Measurements from ENCODE around the gene PTGIR. TPM values are rescaled to one million over a fixed set of nuclear protein-coding genes. Genes with fewer than 3 reads are reported as not detected.

The PTGIR gene
- total and polyA plus RNA-seq, 2 experiments from 2014 or later = 21.1 TPM

- in situ Hi-C loops (cut with MboI) = no loop called here
Measured at GRCh38 chr19:46600384-46601317, 24.2 kb downstream of the PTGIR start.

GRCh38 chr19:46599716-46600373 is 25.0 kb downstream of the PTGIR start:
- peaks cover 21% of the 10 kb centered on the region for H3K4me1 ChIP-seq (ENCODE audit: insufficient read depth)
- H3K4me2 ChIP-seq (ENCODE audit: unreplicated experiment) = peak overlapping the region; percentile 80
- H3K27me3 ChIP-seq (replicated peaks; ENCODE audit: insufficient read depth) = no peaks in the 10 kb centered on the region
- H3K79me2 ChIP-seq (ENCODE audit: insufficient read depth) = peaks cover 36% of the 10 kb centered on the region
- H3K9ac ChIP-seq = peak overlapping the region; percentile 90
- no peaks in the 10 kb centered on the region for H3K36me3 ChIP-seq (ENCODE audit: low read depth)
- H3K4me3 ChIP-seq = peak overlapping the region; percentile 100
- no peaks in the 10 kb centered on the region for H3K9me3 ChIP-seq (ENCODE audit: low read depth)
- peak overlapping the region; percentile 89 for H2AFZ ChIP-seq
- TF ChIP-seq EZH2 (IDR thresholded peaks at IDR 0.05; ENCODE audit: insufficient read depth, poor library complexity, severe bottlenecking) (no peak), EZH2phosphoT487 (IDR thresholded peaks at IDR 0.05; ENCODE audit: insufficient read depth, low read depth) (no peak)
- no peaks in the 10 kb centered on the region; the same call in 1 of the 2 replicates for H4K20me1 ChIP-seq (ENCODE audit: insufficient read depth)
- H3F3A ChIP-seq (ENCODE audit: insufficient read depth) = no peaks in the 10 kb centered on the region
- H3K9me2 ChIP-seq (ENCODE audit: insufficient read depth) = no peaks in the 10 kb centered on the region
- peak overlapping the region; percentile 92 for H3K27ac ChIP-seq
- WGBS, 2 experiments (ENCODE audit: low coverage in 1 of 2, low lambda C conversion rate in 2 of 2, missing lambda C conversion rate in 2 of 2) = 50% methylated on average over 9 of the region's 9 CpGs
- DNase-seq = no peak
- in situ Hi-C loops (cut with MboI) = no loop called here

More at GRCh38 chr19:46600384-46601317, 24.2 kb downstream of the PTGIR start:
- no peaks in the 10 kb centered on the region for H3K9me2 ChIP-seq (ENCODE audit: insufficient read depth)
- H3K9ac ChIP-seq = peak overlapping the region; percentile 90
- H3K9me3 ChIP-seq (ENCODE audit: low read depth) = no peaks in the 10 kb centered on the region
- H3K36me3 ChIP-seq (ENCODE audit: low read depth) = no peaks in the 10 kb centered on the region
- peaks cover 44% of the 10 kb centered on the region for H3K79me2 ChIP-seq (ENCODE audit: insufficient read depth)
- no peak for TF ChIP-seq EZH2 (IDR thresholded peaks at IDR 0.05; ENCODE audit: insufficient read depth, poor library complexity, severe bottlenecking)
- peaks cover 21% of the 10 kb centered on the region for H3K4me1 ChIP-seq (ENCODE audit: insufficient read depth)
- peak; percentile 97 for DNase-seq
- peak overlapping the region; percentile 89 for H2AFZ ChIP-seq
- H3K4me2 ChIP-seq (ENCODE audit: unreplicated experiment) = peak overlapping the region; percentile 80
- 1% methylated on average over 60 to 88 of the region's 93 CpGs for WGBS, 2 experiments (ENCODE audit: low coverage in 1 of 2, low lambda C conversion rate in 2 of 2, missing lambda C conversion rate in 2 of 2)
- H4K20me1 ChIP-seq (ENCODE audit: insufficient read depth) = no peaks in the 10 kb centered on the region; the same call in 1 of the 2 replicates
- no peaks in the 10 kb centered on the region for H3F3A ChIP-seq (ENCODE audit: insufficient read depth)
- peak overlapping the region; percentile 92 for H3K27ac ChIP-seq
- H3K27me3 ChIP-seq (replicated peaks; ENCODE audit: insufficient read depth) = no peaks in the 10 kb centered on the region
- peak overlapping the region; percentile 100 for H3K4me3 ChIP-seq

- in situ Hi-C loops (cut with MboI) = no loop called here
- Histone ChIP-seq H2AFZ (no peak overlapping the region), H3K27ac (no peak overlapping the region)
Measured at GRCh38 chr19:46598372-46598917, 26.4 kb downstream of the PTGIR start.

GRCh38 chr19:46596008-46596407 is 28.9 kb downstream of the PTGIR start:
- Histone ChIP-seq H3K36me3 (ENCODE audit: low read depth) (no peaks in the 10 kb centered on the region), H3K9me2 (ENCODE audit: insufficient read depth) (no peaks in the 10 kb centered on the region), H3K4me1 (ENCODE audit: insufficient read depth) (no peaks in the 10 kb centered on the region), H3K27me3 (replicated peaks; ENCODE audit: insufficient read depth) (no peaks in the 10 kb centered on the region), H3K9me3 (ENCODE audit: low read depth) (no peaks in the 10 kb centered on the region), H3K9ac (no peak overlapping the region), H4K20me1 (ENCODE audit: insufficient read depth) (no peaks in the 10 kb centered on the region), H3F3A (ENCODE audit: insufficient read depth) (no peaks in the 10 kb centered on the region), H3K79me2 (ENCODE audit: insufficient read depth) (no peaks in the 10 kb centered on the region), H3K27ac (no peak overlapping the region), H3K4me3 (no peak overlapping the region), H3K4me2 (ENCODE audit: unreplicated experiment) (no peak overlapping the region), H2AFZ (no peak overlapping the region)
- no peak for DNase-seq
- TF ChIP-seq EZH2phosphoT487 (IDR thresholded peaks at IDR 0.05; ENCODE audit: insufficient read depth, low read depth) (no peak), EZH2 (IDR thresholded peaks at IDR 0.05; ENCODE audit: insufficient read depth, poor library complexity, severe bottlenecking) (no peak)
- WGBS, 2 experiments (ENCODE audit: low coverage in 1 of 2, low lambda C conversion rate in 2 of 2, missing lambda C conversion rate in 2 of 2) = 61% methylated on average over 5 to 6 of the region's 6 CpGs
- in situ Hi-C loops (cut with MboI) = no loop called here

More at GRCh38 chr19:46598372-46598917, 26.4 kb downstream of the PTGIR start:
- peaks cover 8% of the 10 kb centered on the region for H3K4me1 ChIP-seq (ENCODE audit: insufficient read depth)
- H3K79me2 ChIP-seq (ENCODE audit: insufficient read depth) = peaks cover 22% of the 10 kb centered on the region
- H3K9ac ChIP-seq = no peak overlapping the region
- TF ChIP-seq EZH2phosphoT487 (IDR thresholded peaks at IDR 0.05; ENCODE audit: insufficient read depth, low read depth) (no peak), EZH2 (IDR thresholded peaks at IDR 0.05; ENCODE audit: insufficient read depth, poor library complexity, severe bottlenecking) (no peak)
- no peaks in the 10 kb centered on the region for H3F3A ChIP-seq (ENCODE audit: insufficient read depth)
- no peak overlapping the region for H3K4me3 ChIP-seq
- H3K9me2 ChIP-seq (ENCODE audit: insufficient read depth) = no peaks in the 10 kb centered on the region
- 81 to 89% methylated on average over 4 of the region's 4 CpGs for WGBS, 2 experiments (ENCODE audit: low coverage in 1 of 2, low lambda C conversion rate in 2 of 2, missing lambda C conversion rate in 2 of 2)
- H3K9me3 ChIP-seq (ENCODE audit: low read depth) = no peaks in the 10 kb centered on the region
- no peaks in the 10 kb centered on the region; the same call in 1 of the 2 replicates for H4K20me1 ChIP-seq (ENCODE audit: insufficient read depth)
- no peak for DNase-seq
- H3K36me3 ChIP-seq (ENCODE audit: low read depth) = no peaks in the 10 kb centered on the region
- H3K4me2 ChIP-seq (ENCODE audit: unreplicated experiment) = no peak overlapping the region
- no peaks in the 10 kb centered on the region for H3K27me3 ChIP-seq (replicated peaks; ENCODE audit: insufficient read depth)
